Neutrophil (primary cell): Measurements from ENCODE around the gene MTPN.

Experiments
- H3K27ac ChIP-seq: fragments of 200-600 bp; sonication (generic); 2 replicates; pipeline ENCODE4 v1.5.1; 2016; ENCODE audit warnings: mild to moderate bottlenecking, moderate library complexity
- H3K27me3 ChIP-seq: fragments of 200-600 bp; sonication (generic); 2 replicates; pipeline ENCODE4 v1.6.0; 2016; ENCODE audit warnings: mild to moderate bottlenecking
- H3K36me3 ChIP-seq: fragments of 200-600 bp; sonication (generic); 2 replicates; pipeline ENCODE4 v1.5.1; 2017
- H3K4me1 ChIP-seq, 2 experiments: fragments of 200-600 bp in 1 of 2; sonication (generic) in 1 of 2; 1 replicate in 1 of 2; 2 replicates in 1 of 2; pipeline versions ENCODE4 v1.5.1 to v1.6.1; 2013 to 2016; ENCODE audit warnings: low read depth in 1 of 2, low read length in 1 of 2, mild to moderate bottlenecking in 1 of 2, moderate library complexity in 1 of 2; ENCODE audit not compliant: control insufficient read depth in 1 of 2, insufficient read depth in 1 of 2
- H3K4me3 ChIP-seq, 2 experiments: fragments of 200-600 bp in 1 of 2; sonication (generic) in 1 of 2; 1 replicate in 1 of 2; 2 replicates in 1 of 2; pipeline ENCODE4 v1.5.1; 2013 to 2016; ENCODE audit warnings: low read depth in 1 of 2, low read length in 1 of 2, mild to moderate bottlenecking in 1 of 2, moderate library complexity in 1 of 2
- H3K9me3 ChIP-seq: fragments of 200-600 bp; sonication (generic); 2 replicates; pipeline ENCODE4 v1.5.1; 2016
- CTCF ChIP-seq: fragments of 200-600 bp; sonication (generic); IDR thresholded peaks from 2 replicates; pipeline ENCODE4 v1.5.1; 2016; ENCODE audit warnings: antibody characterized with exemption

MTPN gene

GRCh38 chr7:135919071-135919841 lies 57.9 kb downstream of the MTPN start:
- H3K4me3 ChIP-seq, result no peak overlapping the region
- H3K36me3 ChIP-seq, result no peaks in the 10 kb centered on the region
- no peak for TF ChIP-seq CTCF
- no peak overlapping the region for H3K27ac ChIP-seq
- H3K9me3 ChIP-seq, result no peaks in the 10 kb centered on the region
- no peaks in the 10 kb centered on the region for H3K27me3 ChIP-seq
- H3K4me1 ChIP-seq, result peaks cover 18 to 21% of the 10 kb centered on the region in 2 experiments

- peaks cover 18 to 21% of the 10 kb centered on the region in 2 experiments for H3K4me1 ChIP-seq
- H3K36me3 ChIP-seq, result no peaks in the 10 kb centered on the region
- H3K4me3 ChIP-seq, result no peak overlapping the region
- no peaks in the 10 kb centered on the region for H3K27me3 ChIP-seq
- peak overlapping the region; percentile 23 for H3K27ac ChIP-seq
- no peaks in the 10 kb centered on the region for H3K9me3 ChIP-seq
- no peak for TF ChIP-seq CTCF
Observed at GRCh38 chr7:135918134-135918533, 59.0 kb downstream of the MTPN start.

- H3K4me1 ChIP-seq, result peaks cover 18 to 21% of the 10 kb centered on the region in 2 experiments
- TF ChIP-seq CTCF, result no peak
- H3K27ac ChIP-seq, result peak overlapping the region; percentile 23
- no peaks in the 10 kb centered on the region for H3K36me3 ChIP-seq
- H3K9me3 ChIP-seq, result no peaks in the 10 kb centered on the region
- no peak overlapping the region for H3K4me3 ChIP-seq
- no peaks in the 10 kb centered on the region for H3K27me3 ChIP-seq
Observed at GRCh38 chr7:135917721-135918120, 59.4 kb downstream of the MTPN start.

GRCh38 chr7:135914346-135914745 lies 62.8 kb downstream of the MTPN start:
- H3K27me3 ChIP-seq, result no peaks in the 10 kb centered on the region
- H3K36me3 ChIP-seq, result no peaks in the 10 kb centered on the region
- peaks cover 11 to 13% of the 10 kb centered on the region in 2 experiments for H3K4me1 ChIP-seq

GRCh38 chr7:135913404-135913803 lies 63.8 kb downstream of the MTPN start:
- no peaks in the 10 kb centered on the region for H3K36me3 ChIP-seq
- no peak overlapping the region for H3K4me3 ChIP-seq
- TF ChIP-seq CTCF, result no peak
- no peak overlapping the region for H3K27ac ChIP-seq
- H3K27me3 ChIP-seq, result no peaks in the 10 kb centered on the region
- H3K4me1 ChIP-seq, result peaks cover 7 to 8% of the 10 kb centered on the region in 2 experiments
- H3K9me3 ChIP-seq, result no peaks in the 10 kb centered on the region

More at GRCh38 chr7:135914346-135914745, 62.8 kb downstream of the MTPN start:
- no peak overlapping the region for H3K4me3 ChIP-seq
- TF ChIP-seq CTCF, result no peak
- no peak overlapping the region for H3K27ac ChIP-seq
- H3K9me3 ChIP-seq, result no peaks in the 10 kb centered on the region
